HG03571 (cell line): ENCODE results near the gene SLC29A1.
A peak's percentile ranks its signal among the peaks of the same experiment; 100 is the strongest.
"Not testable (repeated sequence)": the region's sequence is repeated elsewhere in the genome, so short reads cannot be mapped to it uniquely, and the experiment has no call there.

ENCODE experiments used
- ATAC-seq: cut with Tn5 transposase; IDR thresholded peaks from one replicate; pipeline ENCODE4 v1.9.1; 2021; ENCODE audit not compliant: unreplicated experiment

The SLC29A1 gene

GRCh38 chr6:44193307-44193910 lies 30.0 kb upstream of the SLC29A1 start:
- no peak for ATAC-seq

- no peak for ATAC-seq
Observed at GRCh38 chr6:44194326-44194725, 29.1 kb upstream of the SLC29A1 start.

GRCh38 chr6:44196351-44196750 lies 27.0 kb upstream of the SLC29A1 start:
- not testable (repeated sequence) for ATAC-seq

GRCh38 chr6:44198684-44199083 lies 24.7 kb upstream of the SLC29A1 start:
- ATAC-seq = no peak

GRCh38 chr6:44199883-44200282 lies 23.5 kb upstream of the SLC29A1 start:
- no peak for ATAC-seq

- no peak for ATAC-seq
Observed at GRCh38 chr6:44201200-44201599, 22.2 kb upstream of the SLC29A1 start.

GRCh38 chr6:44201638-44202303 lies 21.6 kb upstream of the SLC29A1 start:
- ATAC-seq = no peak

- no peak for ATAC-seq
Observed at GRCh38 chr6:44202332-44202971, 20.9 kb upstream of the SLC29A1 start.

- ATAC-seq = no peak
Observed at GRCh38 chr6:44202972-44203750, 20.2 kb upstream of the SLC29A1 start.

GRCh38 chr6:44203955-44204354 lies 19.4 kb upstream of the SLC29A1 start:
- ATAC-seq = no peak

GRCh38 chr6:44207966-44208365 lies 15.4 kb upstream of the SLC29A1 start:
- no peak for ATAC-seq

GRCh38 chr6:44211284-44211683 lies 12.1 kb upstream of the SLC29A1 start:
- no peak for ATAC-seq

- no peak for ATAC-seq
Observed at GRCh38 chr6:44214307-44214706, 9.1 kb upstream of the SLC29A1 start.

- ATAC-seq = no peak
Observed at GRCh38 chr6:44216677-44217331, 6.6 kb upstream of the SLC29A1 start, which contains the start of gene MYMX. TSS of gene MYMX (plus strand) at chr6:44216926. CDS start at chr6:44217472, 546 bp downstream.

GRCh38 chr6:44217332-44218143 lies 5.9 kb upstream of the SLC29A1 start:
- no peak for ATAC-seq

GRCh38 chr6:44219053-44219814 lies 4.2 kb upstream of the SLC29A1 start:
- peak; percentile 51 for ATAC-seq

- no peak for ATAC-seq
Observed at GRCh38 chr6:44219815-44220784, 3.3 kb upstream of the SLC29A1 start.

GRCh38 chr6:44220913-44221290 lies 2.5 kb upstream of the SLC29A1 start:
- ATAC-seq = no peak
